ENCODE results near the gene SORBS1. TPM values are rescaled to one million over a fixed set of nuclear protein-coding genes. Genes with fewer than 3 reads are reported as not detected.

The SORBS1 gene
- total and polyA plus RNA-seq, 3 donors from 2014 or later: 34.4 to 46.6 (median 38.8) TPM

DNA sequence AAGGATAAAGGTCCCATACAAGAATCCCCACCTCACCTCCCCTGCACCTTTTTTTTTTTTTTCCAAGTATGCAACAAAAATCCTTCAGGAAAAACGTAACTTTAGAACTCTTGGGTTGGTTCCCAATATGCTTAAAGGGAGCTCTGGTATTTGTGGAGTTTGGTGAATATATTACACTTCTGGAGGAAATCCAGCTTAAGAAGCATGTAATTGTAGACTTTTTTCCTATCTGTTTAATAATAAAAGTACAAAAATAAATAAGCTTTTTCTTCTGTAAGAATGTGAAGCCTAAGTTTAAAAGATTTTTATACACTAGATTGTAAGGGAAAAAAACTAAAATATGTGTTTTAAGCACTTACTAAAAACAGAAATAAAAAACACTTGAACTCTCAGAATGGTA is 102.3 kb downstream of the SORBS1 start:
- intact Hi-C loops (cut with DNase I; ENCODE audit: low total_unique reads): no loop called here
- peak overlapping the region in 1 of 2 donors; percentile 34 for H3K27ac ChIP-seq
- H3K36me3 ChIP-seq (ENCODE audit: low read depth, missing control alignments): no peaks in the 10 kb centered on the region
- H3K4me3 ChIP-seq: no peak overlapping the region
- H3K9me3 ChIP-seq: no peaks in the 10 kb centered on the region
- no peak for TF ChIP-seq POLR2A (IDR thresholded peaks at IDR 0.05)
- TF ChIP-seq, protein P1, sequence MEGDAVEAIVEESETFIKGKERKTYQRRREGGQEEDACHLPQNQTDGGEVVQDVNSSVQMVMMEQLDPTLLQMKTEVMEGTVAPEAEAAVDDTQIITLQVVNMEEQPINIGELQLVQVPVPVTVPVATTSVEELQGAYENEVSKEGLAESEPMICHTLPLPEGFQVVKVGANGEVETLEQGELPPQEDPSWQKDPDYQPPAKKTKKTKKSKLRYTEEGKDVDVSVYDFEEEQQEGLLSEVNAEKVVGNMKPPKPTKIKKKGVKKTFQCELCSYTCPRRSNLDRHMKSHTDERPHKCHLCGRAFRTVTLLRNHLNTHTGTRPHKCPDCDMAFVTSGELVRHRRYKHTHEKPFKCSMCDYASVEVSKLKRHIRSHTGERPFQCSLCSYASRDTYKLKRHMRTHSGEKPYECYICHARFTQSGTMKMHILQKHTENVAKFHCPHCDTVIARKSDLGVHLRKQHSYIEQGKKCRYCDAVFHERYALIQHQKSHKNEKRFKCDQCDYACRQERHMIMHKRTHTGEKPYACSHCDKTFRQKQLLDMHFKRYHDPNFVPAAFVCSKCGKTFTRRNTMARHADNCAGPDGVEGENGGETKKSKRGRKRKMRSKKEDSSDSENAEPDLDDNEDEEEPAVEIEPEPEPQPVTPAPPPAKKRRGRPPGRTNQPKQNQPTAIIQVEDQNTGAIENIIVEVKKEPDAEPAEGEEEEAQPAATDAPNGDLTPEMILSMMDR (IDR thresholded peaks at IDR 0.05): no peak
- H3K27me3 ChIP-seq: no peaks in the 10 kb centered on the region
- no peak for DNase-seq
- WGBS, 2 donors: 37 to 43% methylated on average over 1 of the region's 1 CpG
- no peaks in the 10 kb centered on the region for H3K4me1 ChIP-seq

DNA sequence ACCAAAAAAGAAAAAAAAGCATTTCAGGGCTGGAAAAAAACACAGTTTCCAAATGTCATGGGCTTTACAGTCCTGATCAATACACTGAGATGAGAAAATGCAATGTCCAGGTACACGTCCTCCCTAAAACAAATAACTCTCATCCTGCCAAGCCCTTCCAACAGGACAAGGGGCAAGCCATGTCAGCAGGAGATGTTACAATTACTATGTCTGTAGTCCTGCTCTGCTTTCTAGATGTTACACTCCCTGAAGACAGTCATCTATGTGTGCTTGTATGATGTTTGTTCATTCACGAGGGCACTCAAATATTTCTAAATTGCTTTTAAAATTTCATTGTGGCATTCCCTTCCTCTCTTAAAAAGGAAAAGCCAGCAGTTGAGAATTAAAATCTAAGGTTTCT is 103.2 kb downstream of the SORBS1 start:
- TF ChIP-seq, protein P1 (IDR thresholded peaks at IDR 0.05): no peak
- TF ChIP-seq POLR2A (IDR thresholded peaks at IDR 0.05): no peak
- no peaks in the 10 kb centered on the region for H3K9me3 ChIP-seq
- intact Hi-C loops (cut with DNase I; ENCODE audit: low total_unique reads): no loop called here
- H3K4me1 ChIP-seq: no peaks in the 10 kb centered on the region
- H3K4me3 ChIP-seq: no peak overlapping the region
- no peak overlapping the region for H3K27ac ChIP-seq
- H3K36me3 ChIP-seq (ENCODE audit: low read depth, missing control alignments): no peaks in the 10 kb centered on the region
- H3K27me3 ChIP-seq: no peaks in the 10 kb centered on the region
- 70 to 77% methylated on average over 2 of the region's 2 CpGs for WGBS, 2 donors
- no peak for DNase-seq

DNA sequence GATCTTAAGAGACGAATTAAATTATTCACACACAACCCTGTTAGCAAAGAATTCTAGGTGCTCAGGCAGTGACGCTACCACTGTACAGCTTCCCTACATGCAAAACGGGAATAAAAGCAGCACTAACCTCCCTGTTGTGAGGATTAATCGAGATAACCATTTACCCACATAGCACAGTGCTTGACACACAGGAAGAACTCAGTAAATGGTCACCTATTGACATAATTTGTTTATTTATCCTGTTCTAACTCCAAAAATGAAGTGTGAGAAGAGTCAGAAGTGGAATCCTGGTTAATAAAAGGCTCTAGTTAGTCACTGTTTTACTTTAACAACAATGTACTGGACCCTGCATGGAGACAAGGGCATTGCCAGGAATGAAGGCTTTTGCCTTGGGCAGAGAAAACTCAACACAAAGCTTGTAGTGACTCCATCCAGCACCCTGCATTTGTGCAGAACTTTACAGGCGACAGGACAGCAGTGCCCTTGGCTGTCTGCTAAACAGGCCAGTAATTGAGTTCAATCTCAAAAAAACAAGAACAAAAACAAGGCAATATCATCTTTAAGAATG is 103.8 kb downstream of the SORBS1 start:
- TF ChIP-seq, protein P1 (IDR thresholded peaks at IDR 0.05): no peak
- no peak for TF ChIP-seq POLR2A (IDR thresholded peaks at IDR 0.05)
- 71 to 81% methylated on average over 5 of the region's 5 CpGs for WGBS, 2 donors
- DNase-seq: no peak
- no peaks in the 10 kb centered on the region for H3K4me1 ChIP-seq
- intact Hi-C loops (cut with DNase I; ENCODE audit: low total_unique reads): no loop called here
- H3K27ac ChIP-seq: no peak overlapping the region
- H3K27me3 ChIP-seq: no peaks in the 10 kb centered on the region
- H3K4me3 ChIP-seq: no peak overlapping the region
- H3K9me3 ChIP-seq: no peaks in the 10 kb centered on the region
- no peaks in the 10 kb centered on the region for H3K36me3 ChIP-seq (ENCODE audit: low read depth, missing control alignments)

- no peak for DNase-seq
- no peak overlapping the region for H3K4me3 ChIP-seq
- no peaks in the 10 kb centered on the region for H3K4me1 ChIP-seq
- H3K27ac ChIP-seq: no peak overlapping the region
- intact Hi-C loops (cut with DNase I; ENCODE audit: low total_unique reads): no loop called here
- H3K27me3 ChIP-seq: no peaks in the 10 kb centered on the region
- WGBS, 2 donors: 93 to 94% methylated on average over 2 of the region's 2 CpGs
- no peak for TF ChIP-seq POLR2A (IDR thresholded peaks at IDR 0.05)
- TF ChIP-seq, protein P1 (IDR thresholded peaks at IDR 0.05): no peak
- H3K36me3 ChIP-seq (ENCODE audit: low read depth, missing control alignments): no peaks in the 10 kb centered on the region
- H3K9me3 ChIP-seq: no peaks in the 10 kb centered on the region
Measured at GRCh38 chr10:95456516-95456915, 104.7 kb downstream of the SORBS1 start.

- no peaks in the 10 kb centered on the region for H3K4me1 ChIP-seq
- intact Hi-C loops (cut with DNase I; ENCODE audit: low total_unique reads): no loop called here
- no peak for DNase-seq
- TF ChIP-seq, protein P1 (IDR thresholded peaks at IDR 0.05): no peak
- no peak for TF ChIP-seq POLR2A (IDR thresholded peaks at IDR 0.05)
- H3K9me3 ChIP-seq: no peaks in the 10 kb centered on the region
- WGBS, 2 donors: 76 to 86% methylated on average over 4 of the region's 4 CpGs
- H3K27ac ChIP-seq: no peak overlapping the region
- H3K36me3 ChIP-seq (ENCODE audit: low read depth, missing control alignments): no peaks in the 10 kb centered on the region
- no peak overlapping the region for H3K4me3 ChIP-seq
- no peaks in the 10 kb centered on the region for H3K27me3 ChIP-seq
Measured at GRCh38 chr10:95454940-95455339, 106.2 kb downstream of the SORBS1 start.

Data from testis (tissue), 3 donors.